Sigmoid colon (tissue), 4 donors: ENCODE data around the gene ZBTB40.

Source experiments
- POLR2A ChIP-seq, 2 donors: fragments of 450-650 bp; IDR thresholded peaks; one replicate each; pipeline ENCODE4 v1.6.1; 2016; ENCODE audit warnings: antibody characterized with exemption in 2 of 2, mild to moderate bottlenecking in 2 of 2, moderate library complexity in 2 of 2
- POLR2AphosphoS5 ChIP-seq, 4 donors: sonication (generic); formaldehyde crosslinking; IDR thresholded peaks; one replicate each; pipeline ENCODE4 v1.6.1; 2017; ENCODE audit warnings: antibody characterized with exemption in 4 of 4
- TF ChIP-seq, protein P1 (sequence below), 4 experiments: fragments of 450-650 bp in 3 of 4; fragments of 200-600 bp in 1 of 4; IDR thresholded peaks; one replicate each; pipeline ENCODE4 v1.5.1; 2016 to 2019; ENCODE audit warnings: antibody characterized with exemption in 4 of 4, mild to moderate bottlenecking in 3 of 4, moderate library complexity in 2 of 4

- TF ChIP-seq, protein P1, sequence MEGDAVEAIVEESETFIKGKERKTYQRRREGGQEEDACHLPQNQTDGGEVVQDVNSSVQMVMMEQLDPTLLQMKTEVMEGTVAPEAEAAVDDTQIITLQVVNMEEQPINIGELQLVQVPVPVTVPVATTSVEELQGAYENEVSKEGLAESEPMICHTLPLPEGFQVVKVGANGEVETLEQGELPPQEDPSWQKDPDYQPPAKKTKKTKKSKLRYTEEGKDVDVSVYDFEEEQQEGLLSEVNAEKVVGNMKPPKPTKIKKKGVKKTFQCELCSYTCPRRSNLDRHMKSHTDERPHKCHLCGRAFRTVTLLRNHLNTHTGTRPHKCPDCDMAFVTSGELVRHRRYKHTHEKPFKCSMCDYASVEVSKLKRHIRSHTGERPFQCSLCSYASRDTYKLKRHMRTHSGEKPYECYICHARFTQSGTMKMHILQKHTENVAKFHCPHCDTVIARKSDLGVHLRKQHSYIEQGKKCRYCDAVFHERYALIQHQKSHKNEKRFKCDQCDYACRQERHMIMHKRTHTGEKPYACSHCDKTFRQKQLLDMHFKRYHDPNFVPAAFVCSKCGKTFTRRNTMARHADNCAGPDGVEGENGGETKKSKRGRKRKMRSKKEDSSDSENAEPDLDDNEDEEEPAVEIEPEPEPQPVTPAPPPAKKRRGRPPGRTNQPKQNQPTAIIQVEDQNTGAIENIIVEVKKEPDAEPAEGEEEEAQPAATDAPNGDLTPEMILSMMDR (IDR thresholded peaks at IDR 0.05): no peak
- TF ChIP-seq POLR2AphosphoS5 (IDR thresholded peaks at IDR 0.05) (no peak), POLR2A (IDR thresholded peaks at IDR 0.05) (no peak)
These were observed 44.7 kb upstream of the ZBTB40 start for GRCh38 chr1:22406722-22407495.
